GM18867 (cell line): ENCODE data around the gene RCE1.
"Not testable (repeated sequence)": the region's sequence is repeated elsewhere in the genome, so short reads cannot be mapped to it uniquely, and the experiment has no call there.

ENCODE experiments used
- ATAC-seq: cut with Tn5 transposase; IDR thresholded peaks from one replicate; pipeline ENCODE4 v1.9.1; 2021; ENCODE audit warnings: mild to moderate bottlenecking, moderate library complexity; ENCODE audit not compliant: unreplicated experiment

The RCE1 gene

DNA sequence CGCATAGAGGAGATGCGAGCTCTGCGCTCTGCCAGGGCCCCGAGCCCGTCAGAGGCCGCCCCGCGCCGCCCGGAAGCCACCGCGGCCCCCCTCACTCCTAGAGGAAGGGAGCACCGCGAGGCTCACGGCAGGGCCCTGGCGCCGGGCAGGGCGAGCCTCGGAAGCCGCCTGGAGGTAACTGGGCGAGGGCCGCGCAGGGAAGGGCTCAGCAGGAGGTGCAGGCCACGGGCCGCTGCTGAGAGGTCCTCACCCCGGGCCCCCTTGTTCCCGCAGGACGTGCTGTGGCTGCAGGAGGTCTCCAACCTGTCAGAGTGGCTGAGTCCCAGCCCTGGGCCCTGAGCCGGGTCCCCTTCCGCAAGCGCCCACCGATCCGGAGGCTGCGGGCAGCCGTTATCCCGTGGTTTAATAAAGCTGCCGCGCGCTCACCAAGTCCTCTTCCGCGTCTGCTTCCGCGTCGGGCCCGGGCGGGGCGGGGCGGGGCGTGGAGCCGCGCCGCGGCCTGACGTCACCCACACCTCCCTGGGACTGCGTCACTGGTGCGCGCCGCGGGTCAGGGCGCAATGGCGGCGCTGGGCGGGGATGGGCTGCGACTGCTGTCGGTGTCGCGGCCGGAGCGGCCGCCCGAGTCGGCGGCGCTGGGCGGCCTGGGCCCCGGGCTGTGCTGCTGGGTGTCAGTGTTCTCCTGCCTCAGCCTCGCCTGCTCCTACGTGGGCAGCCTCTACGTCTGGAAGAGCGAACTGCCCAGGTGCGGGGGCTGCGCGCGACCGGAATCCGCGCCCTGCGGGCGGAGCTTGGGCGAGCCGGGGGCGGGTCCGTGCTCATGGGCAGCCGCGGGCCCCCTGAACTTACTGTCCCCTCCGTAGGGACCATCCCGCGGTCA lies at the start of gene RCE1:
RCE1 (plus strand) TSS at position 546 of the 880 bp plus-strand sequence; CDS start at position 561, 15 bp downstream.
- peak; percentile 76 for ATAC-seq

DNA sequence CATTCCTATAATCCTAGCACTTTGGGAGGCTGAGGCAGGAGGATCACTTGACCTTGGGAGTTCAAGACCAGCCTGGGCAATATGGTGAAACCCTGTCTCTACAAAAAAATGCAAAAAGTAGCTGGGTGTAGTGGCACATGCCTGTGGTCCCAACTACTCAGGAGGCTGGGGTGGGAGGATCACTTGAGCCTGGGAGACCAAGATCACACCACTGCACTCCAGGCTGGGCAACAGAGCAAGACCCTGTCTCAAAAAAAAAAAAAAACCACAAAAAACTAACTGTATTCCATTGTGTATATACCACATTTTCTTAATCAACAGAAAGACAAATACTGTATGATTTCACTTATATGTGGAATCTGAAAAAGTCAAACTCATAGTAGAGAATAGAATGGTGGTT lies 43.4 kb upstream of the RCE1 start:
- not testable (repeated sequence) for ATAC-seq

DNA sequence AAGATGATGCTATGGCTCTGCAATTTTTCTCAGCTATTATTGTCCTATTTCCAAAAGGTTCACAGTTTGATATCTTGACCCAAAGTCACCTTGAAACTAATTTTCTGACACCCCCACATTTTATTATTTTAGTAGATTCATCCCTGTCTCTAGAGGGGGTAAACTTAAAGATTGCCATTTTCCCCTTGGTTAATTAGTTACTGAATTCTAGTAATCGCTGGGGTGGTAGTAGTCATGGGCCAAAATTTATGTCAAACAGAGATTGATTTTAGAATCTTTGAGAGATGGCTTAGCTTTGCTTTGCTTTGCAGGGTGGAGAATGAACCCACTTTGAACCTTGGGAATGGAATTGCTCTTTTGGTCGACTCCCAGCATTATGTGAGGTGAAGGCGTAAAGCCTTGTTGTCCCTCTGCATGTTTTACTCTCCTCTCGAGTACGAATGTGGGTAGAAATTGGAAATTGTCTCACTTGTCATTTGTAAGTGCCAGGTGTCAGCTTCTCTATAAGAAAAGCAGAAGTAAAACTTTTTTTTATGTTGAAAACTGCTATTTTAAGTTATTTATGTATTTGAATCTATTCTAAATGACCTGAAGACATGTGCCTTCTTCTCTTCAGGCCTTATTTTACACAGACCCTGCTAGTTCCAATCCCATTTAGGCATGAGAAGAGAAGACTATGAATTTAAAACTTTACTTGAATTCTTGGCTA lies 42.4 kb upstream of the RCE1 start:
- peak; percentile 76 for ATAC-seq

- no peak for ATAC-seq
Measured at GRCh38 chr11:66809592-66809991, 33.6 kb upstream of the RCE1 start.

- ATAC-seq, result no peak
Measured at GRCh38 chr11:66810576-66811185, 32.6 kb upstream of the RCE1 start.

- no peak for ATAC-seq
Measured at GRCh38 chr11:66814678-66815077, 28.6 kb upstream of the RCE1 start.

DNA sequence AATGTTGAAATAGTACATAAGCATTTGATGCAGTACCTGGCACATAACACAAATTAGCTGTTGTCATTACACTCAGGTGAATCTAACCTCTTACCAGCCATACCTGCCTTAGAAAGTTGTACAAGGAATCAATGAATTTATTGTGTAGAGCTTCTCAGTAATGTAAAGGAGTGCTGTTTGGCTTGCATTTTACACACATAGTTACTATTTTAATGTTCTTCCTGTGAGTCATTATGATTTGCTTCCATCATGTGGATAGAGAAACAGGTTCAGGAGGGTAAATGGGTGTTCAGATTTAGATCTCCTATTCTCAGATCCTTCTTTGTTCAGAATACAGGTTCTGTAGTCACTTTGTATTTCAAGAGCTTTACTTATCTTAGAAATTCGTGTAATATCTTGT lies 27.6 kb upstream of the RCE1 start:
- ATAC-seq, result no peak

DNA sequence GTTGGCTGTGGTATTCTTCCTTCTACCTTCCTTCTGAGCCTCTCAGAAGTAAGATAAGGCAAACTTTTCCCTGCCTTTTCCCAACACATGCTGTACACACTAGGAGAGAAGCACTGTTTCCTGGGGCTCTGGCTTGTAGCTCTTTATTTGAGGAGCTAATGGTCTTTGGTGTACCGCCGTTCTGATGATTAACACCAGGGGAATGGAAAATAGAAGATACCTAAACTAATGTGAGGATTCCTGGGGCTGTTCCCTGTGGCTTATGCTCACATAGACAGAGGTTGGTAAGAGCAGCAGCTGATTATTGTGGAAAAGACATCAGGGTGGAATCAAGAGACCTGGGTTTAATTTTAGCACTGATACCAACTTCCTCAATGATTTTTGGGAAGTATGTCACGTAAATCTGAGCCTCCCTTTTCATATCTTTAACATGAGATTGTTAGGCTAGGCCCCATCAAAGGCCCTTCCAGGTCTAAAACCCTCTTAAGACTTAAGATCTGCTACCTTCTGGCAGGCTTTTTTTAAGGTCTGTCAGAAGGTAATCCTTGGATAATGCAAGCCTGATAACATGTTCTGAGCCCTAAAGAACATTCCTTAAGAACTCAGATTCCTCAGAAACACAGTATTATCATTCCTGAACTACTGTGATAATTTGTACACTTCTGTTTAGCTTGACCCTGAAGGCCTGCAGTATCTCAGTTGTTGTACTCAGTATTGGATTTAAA lies 24.8 kb upstream of the RCE1 start:
- no peak for ATAC-seq

DNA sequence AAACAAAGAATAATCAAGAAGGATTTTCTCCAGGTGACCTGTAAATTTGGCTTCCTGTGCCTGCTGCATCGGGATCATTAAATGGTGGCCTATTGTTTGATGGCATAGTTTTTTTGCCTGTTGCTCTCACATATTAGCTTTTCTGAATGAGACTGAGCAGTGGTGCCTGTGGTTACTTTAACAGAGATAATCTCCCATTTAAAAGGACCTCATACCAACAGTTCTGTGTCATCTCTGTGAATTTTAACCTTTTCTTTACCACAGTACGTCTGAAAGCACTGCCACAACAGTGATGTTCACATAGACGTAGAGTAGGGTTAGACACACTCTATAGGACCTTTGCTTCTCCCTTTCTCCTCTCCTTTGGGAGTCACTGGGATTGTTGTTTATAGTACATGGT lies 22.9 kb upstream of the RCE1 start:
- no peak for ATAC-seq

GRCh38 chr11:66820901-66821300 lies 22.3 kb upstream of the RCE1 start:
- no peak for ATAC-seq

DNA sequence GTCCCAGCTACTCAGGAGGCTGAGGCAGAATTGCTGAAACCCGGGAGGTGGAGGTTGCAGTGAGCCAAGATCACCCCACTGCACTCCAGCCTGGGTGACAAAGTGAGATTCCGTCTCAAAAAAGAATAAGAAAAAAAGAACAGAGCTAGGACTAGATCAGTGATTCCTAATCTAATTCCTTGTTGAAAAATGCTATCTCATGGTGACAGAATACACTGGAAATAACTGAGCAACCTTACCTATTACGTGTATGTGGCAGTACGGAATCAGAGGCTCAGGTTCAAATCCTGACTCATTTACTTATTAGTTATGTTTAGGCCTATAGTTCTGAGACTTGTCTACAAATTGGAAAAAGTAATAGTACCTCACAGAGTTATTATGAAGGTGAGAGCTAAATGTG lies 19.5 kb upstream of the RCE1 start:
- no peak for ATAC-seq

- ATAC-seq, result not testable (repeated sequence)
Measured at GRCh38 chr11:66824573-66824972, 18.7 kb upstream of the RCE1 start.

DNA sequence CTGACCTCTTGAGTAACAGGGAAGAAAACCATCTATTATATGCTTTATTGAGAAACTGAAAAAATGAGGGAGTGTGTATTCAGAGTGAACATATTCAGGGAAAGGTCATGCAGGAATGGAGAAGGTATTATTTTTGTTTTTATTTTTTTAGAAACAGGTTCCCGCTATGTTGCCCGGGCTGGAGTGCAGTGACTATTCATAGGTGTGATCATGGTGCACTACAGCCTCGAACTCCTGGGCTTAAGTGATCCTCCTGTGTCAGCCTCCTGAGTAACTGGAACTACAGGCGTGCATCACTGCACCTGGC lies 8.7 kb upstream of the RCE1 start:
- no peak for ATAC-seq

DNA sequence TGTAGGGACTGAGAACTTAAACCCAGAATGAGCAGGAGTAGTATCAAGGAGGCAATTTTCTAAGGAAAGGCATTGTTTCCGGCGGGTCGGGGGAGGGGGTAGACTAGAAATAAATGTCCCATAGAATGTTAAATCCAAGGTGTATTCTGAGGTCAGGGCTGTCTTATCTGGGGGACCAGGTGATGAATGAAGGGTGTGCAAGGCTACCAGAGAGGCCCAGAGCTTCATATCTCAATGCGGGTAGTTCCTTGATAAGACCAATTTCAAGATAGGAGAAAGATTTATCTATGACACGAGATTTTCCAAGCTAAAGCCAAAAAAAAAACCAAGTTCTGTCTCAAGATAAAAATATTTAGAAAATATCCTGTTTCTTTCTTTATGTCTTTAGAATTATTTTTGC lies 8.3 kb upstream of the RCE1 start:
- ATAC-seq, result no peak

DNA sequence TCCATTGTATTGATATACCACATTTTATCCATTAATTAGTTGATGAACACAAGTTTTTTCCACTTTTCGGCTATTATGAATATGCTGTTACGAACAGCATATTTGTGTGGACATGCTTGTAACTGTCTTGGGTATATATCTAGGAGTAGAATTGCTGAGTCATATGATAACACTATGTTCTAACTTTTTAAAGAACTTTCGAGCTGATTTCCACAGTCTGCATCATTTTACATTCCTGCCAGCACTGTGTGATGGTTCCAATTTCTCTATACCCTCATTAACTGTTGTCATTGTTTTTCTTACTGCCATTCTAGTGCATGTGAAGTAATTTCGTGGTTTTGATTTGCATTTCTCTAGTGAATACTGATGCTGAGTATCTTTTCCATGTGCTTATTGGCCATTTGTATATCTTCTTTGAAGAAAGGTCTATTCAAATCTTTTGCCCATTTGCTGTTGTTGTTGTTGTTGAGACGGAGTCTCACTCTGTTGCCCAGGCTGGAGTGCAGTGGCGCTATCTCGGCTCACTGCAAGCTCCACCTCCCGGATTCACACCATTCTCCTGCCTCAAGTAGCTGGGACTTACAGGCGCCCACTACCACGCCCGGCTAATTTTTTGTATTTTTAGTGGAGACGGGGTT lies 7.4 kb upstream of the RCE1 start:
- no peak for ATAC-seq

DNA sequence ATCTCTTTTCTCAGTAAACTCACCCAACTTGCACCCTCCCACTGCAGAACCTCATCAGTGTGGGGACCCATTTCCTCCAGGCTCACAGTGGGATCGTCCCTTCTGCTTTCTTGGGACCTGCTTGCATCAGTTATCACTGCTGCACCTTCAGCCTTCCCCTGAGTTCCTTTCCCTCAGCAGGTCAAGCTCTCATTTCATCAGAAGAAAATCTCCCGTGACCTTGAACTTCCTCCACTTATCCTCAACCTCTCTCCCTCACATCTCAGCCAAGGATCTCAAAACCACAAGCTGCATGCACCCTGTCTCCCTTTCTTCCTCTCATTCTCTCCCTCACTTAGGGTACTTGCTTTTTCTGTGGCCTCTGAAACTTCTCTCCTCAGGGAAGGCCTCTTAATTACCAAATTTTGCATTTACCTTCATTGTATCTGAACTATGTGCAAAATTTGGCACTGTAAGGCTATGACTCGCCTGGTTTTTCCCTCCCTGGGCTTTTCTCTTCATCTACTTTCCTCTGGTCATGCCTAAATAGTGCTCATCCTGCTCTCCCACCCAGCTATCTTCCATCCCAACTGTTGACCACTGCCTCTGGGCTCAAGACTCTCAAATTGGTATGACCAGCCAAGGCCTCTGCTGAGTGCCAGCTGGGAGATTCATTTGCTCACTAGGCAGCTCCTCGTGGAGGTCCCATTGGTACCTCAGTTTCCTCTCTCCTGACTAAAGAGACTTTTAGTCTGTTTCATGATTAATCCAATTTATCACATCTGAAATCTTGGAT lies 2.7 kb upstream of the RCE1 start:
- no peak for ATAC-seq

- no peak for ATAC-seq
Measured at GRCh38 chr11:66841861-66842260, 1.4 kb upstream of the RCE1 start.

- no peak for ATAC-seq
Measured at GRCh38 chr11:66842501-66842895, 743 bp upstream of the RCE1 start.

DNA sequence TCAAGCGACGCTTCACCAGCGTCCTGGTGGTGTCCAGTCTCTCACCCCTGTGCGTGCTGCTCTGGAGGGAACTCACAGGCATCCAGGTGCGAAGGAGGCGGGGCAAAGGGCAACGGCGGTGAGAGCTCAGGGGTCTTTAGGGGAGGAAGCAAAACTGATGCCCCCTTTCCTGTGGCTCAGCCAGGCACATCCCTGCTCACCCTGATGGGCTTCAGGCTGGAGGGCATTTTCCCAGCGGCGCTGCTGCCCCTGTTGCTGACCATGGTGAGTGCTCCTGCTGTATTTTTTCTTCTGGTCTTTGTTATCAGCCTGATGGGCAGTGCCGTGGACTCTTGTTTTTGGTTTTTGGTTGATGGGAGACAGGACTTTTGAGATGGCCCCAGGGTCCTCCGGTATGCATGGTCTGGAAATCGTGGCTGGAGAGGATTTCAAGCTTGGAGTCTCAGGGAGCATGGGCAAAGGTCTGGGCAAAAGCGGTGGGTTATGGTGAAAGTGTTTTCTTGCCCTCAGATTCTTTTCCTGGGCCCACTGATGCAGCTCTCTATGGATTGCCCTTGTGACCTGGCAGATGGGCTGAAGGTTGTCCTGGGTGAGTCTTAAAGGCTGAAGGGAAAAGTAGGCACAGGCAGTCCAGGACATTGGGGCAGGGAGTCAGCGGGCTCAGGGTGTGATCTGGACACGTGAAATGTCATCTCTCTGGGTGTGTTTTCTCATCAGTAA lies 695 bp downstream of the RCE1 start:
- no peak for ATAC-seq
